Caco-2 (cell line): Measurements from ENCODE around the gene RNLS. TPM values are rescaled to one million over a fixed set of nuclear protein-coding genes. Genes with fewer than 3 reads are reported as not detected.

Source experiments
- BruUV-seq: library from RNA; stranded (reverse); fragments of 400-500 nt; replicated peaks from 2 replicates; lab custom pipeline; 2021; lab: Mats Ljungman, UMichigan
- CTCF ChIA-PET: fragments of 300-600 bp; sonication (Branson Sonifier 250); formaldehyde crosslinking; loops from one replicate; lab custom pipeline; 2022; ENCODE audit warnings: antibody characterized with exemption; lab: Charles Lee
- POLR2A ChIA-PET: fragments of 300-600 bp; sonication (Branson Sonifier 250); formaldehyde crosslinking; loops from one replicate; lab custom pipeline; 2022; ENCODE audit warnings: antibody characterized with exemption; lab: Charles Lee
- DNase-seq, 2 experiments: peaks; one replicate each; pipeline versions ENCODE4 v3.0.0 to v3.0.0-alpha.2; 2020 to 2022
- H3K27me3 ChIP-seq: replicated peaks from 2 replicates; pipeline ENCODE4 v1.6.0; 2011; ENCODE audit warnings: low read length; ENCODE audit not compliant: control insufficient read depth, insufficient read depth
- H3K36me3 ChIP-seq: 2 replicates; pipeline ENCODE4 v1.5.1; 2011; ENCODE audit warnings: low read length; ENCODE audit not compliant: control insufficient read depth, insufficient read depth
- H3K4me1 ChIP-seq: fragments of 250-450 bp; sonication (Bioruptor Pico); 2 replicates; pipeline ENCODE4 v1.5.1; 2020; ENCODE audit warnings: mild to moderate bottlenecking
- H3K4me3 ChIP-seq: 2 replicates; pipeline ENCODE4 v1.5.1; 2011; ENCODE audit warnings: low read depth, mild to moderate bottlenecking, control low read depth, low read length
- H3K9me3 ChIP-seq: fragments of 250-450 bp; sonication (Bioruptor Pico); 2 replicates; pipeline ENCODE4 v1.5.1; 2020; ENCODE audit warnings: mild to moderate bottlenecking, moderate library complexity
- H3K27ac Mint-ChIP-seq: one replicate; pipeline ENCODE4 v1.8.0; 2022; ENCODE audit warnings: mixed read lengths; ENCODE audit not compliant: unreplicated experiment
- H3K27me3 Mint-ChIP-seq: one replicate; pipeline ENCODE4 v1.8.0; 2022; ENCODE audit warnings: mixed read lengths; ENCODE audit not compliant: insufficient read depth, unreplicated experiment
- H3K36me3 Mint-ChIP-seq: one replicate; pipeline ENCODE4 v1.8.0; 2022; ENCODE audit warnings: mild to moderate bottlenecking, mixed read lengths; ENCODE audit not compliant: insufficient read depth, unreplicated experiment
- H3K4me1 Mint-ChIP-seq: one replicate; pipeline ENCODE4 v1.8.0; 2022; ENCODE audit warnings: low read depth, mixed read lengths; ENCODE audit not compliant: unreplicated experiment
- H3K4me3 Mint-ChIP-seq: one replicate; pipeline ENCODE4 v1.8.0; 2022; ENCODE audit warnings: mild to moderate bottlenecking, moderate library complexity, mixed read lengths; ENCODE audit not compliant: unreplicated experiment
- H3K9me3 Mint-ChIP-seq: one replicate; pipeline ENCODE4 v1.8.0; 2022; ENCODE audit warnings: mixed read lengths; ENCODE audit not compliant: unreplicated experiment
- CTCF ChIP-seq, 2 experiments: fragments of 200-600 bp in 1 of 2; IDR thresholded peaks; 1 replicate in 1 of 2; 2 replicates in 1 of 2; pipeline versions ENCODE4 v1.5.1 to v1.8.0; 2011 to 2022; ENCODE audit warnings: antibody characterized with exemption in 1 of 2, control low read depth in 1 of 2, inconsistent platforms in 1 of 2, low read depth in 1 of 2, low read length in 1 of 2, mild to moderate bottlenecking in 1 of 2, moderate library complexity in 1 of 2; ENCODE audit not compliant: insufficient read depth in 1 of 2, severe bottlenecking in 1 of 2, unreplicated experiment in 1 of 2
- intact Hi-C: fragments of 100-400 bp; cut with micrococcal nuclease; formaldehyde crosslinking; loops from one replicate; pipeline ENCODE4 v1.10.0; 2022; ENCODE audit not compliant: unreplicated experiment
- total RNA-seq: library from RNA; stranded (reverse); gene quantifications from 2 replicates; pipeline ENCODE4 v1.2.3, GENCODE V29; 2022

RNLS gene
- total RNA-seq, 1 experiment from 2014 or later, result 5.7 TPM

- intact Hi-C loops, result loop anchor here (5.0 kb wide), 2 partner anchors 159 to 166 kb away; no protein-coding TSS in a partner anchor
- Mint-ChIP-seq H3K27me3 (no peaks in the 10 kb centered on the region), H3K36me3 (no peaks in the 10 kb centered on the region), H3K9me3 (no peaks in the 10 kb centered on the region), H3K27ac (peak overlapping the region; percentile 44), H3K4me1 (no peaks in the 10 kb centered on the region), H3K4me3 (peak overlapping the region; percentile 64)
- TF ChIP-seq CTCF (IDR thresholded peaks at IDR 0.05; ENCODE audit: insufficient read depth in 1 of 2, low read depth in 1 of 2, low read length in 1 of 2, severe bottlenecking in 1 of 2, unreplicated experiment in 1 of 2), result no peak
- peaks cover 23% of the 10 kb centered on the region for H3K4me1 ChIP-seq
- ChIA-PET CTCF (interaction anchor here (0.5 to 1.3 kb wide), 7 partner anchors 14 to 568 kb away, joined by 3 to 5 read pairs (median 3); partner anchors contain the start of gene ATAD1), POLR2A (interaction anchor here (0.6 to 1.1 kb wide), 2 partner anchors 129 to 523 kb away, joined by 4 read pairs; partner anchors contain the start of genes KLLN and PTEN)
- 0 out of 2 replicates have a peak overlapping the region, but pooled peaks have one; percentile 2 for H3K4me3 ChIP-seq
- BruUV-seq, result no TSS peak
- no peaks in the 10 kb centered on the region for H3K36me3 ChIP-seq
- peak in 1 of 2 experiments; percentile 31 for DNase-seq
- H3K27me3 ChIP-seq, result no peaks in the 10 kb centered on the region
- H3K9me3 ChIP-seq, result peaks cover 5% of the 10 kb centered on the region; the same call in 1 of the 2 replicates
Measured at GRCh38 chr10:88386204-88386788, 196.8 kb downstream of the RNLS start.

DNA sequence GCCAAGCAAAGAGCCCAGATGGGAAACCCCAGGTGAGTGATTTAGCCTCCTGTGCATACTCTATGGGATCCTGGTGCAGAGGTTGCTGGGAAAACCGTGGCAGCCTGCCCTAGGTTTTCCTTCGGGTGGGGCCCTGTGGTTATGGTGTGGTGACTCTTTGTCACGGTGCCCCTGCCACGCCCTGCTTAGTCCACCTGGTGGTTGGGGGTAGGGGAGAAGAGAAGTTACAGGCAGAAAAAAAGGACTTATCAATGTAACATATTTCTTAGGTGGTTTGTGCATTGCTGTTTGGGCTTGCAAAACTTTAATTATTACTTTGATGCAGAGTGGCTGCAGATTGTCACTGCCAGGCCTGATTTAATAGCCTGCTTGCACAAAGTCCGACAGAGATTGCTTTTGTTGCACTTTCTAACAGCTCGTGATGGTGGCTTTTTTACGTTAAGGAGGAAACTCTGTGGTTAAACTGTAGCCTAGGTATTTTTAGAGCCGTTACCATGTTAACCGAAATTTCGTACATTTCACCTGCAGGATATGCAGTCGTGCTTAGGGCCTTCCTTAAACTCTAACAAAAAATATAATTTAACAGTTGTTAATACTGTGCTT is 197.4 kb downstream of the RNLS start:
- intact Hi-C loops, result loop anchor here (5.0 kb wide), 2 partner anchors 158 to 167 kb away; no protein-coding TSS in a partner anchor
- DNase-seq, result peak; percentile 49 to 75
- no peaks in the 10 kb centered on the region for H3K36me3 ChIP-seq
- TF ChIP-seq CTCF (IDR thresholded peaks at IDR 0.05; ENCODE audit: insufficient read depth in 1 of 2, low read depth in 1 of 2, low read length in 1 of 2, severe bottlenecking in 1 of 2, unreplicated experiment in 1 of 2), result no peak
- peak overlapping the region; percentile 44 for H3K27ac Mint-ChIP-seq
- ChIA-PET CTCF (interaction anchor here (0.7 to 0.9 kb wide), 4 partner anchors 14 to 524 kb away, joined by 3 to 4 read pairs (median 3); no protein-coding TSS in a partner anchor), POLR2A (no interaction called here)
- no peaks in the 10 kb centered on the region for H3K36me3 Mint-ChIP-seq
- H3K9me3 ChIP-seq, result peaks cover 5% of the 10 kb centered on the region; the same call in 1 of the 2 replicates
- H3K4me1 ChIP-seq, result peaks cover 23% of the 10 kb centered on the region
- no peaks in the 10 kb centered on the region for H3K4me1 Mint-ChIP-seq
- no peaks in the 10 kb centered on the region for H3K9me3 Mint-ChIP-seq
- no peaks in the 10 kb centered on the region for H3K27me3 ChIP-seq
- no TSS peak for BruUV-seq
- peak overlapping the region; percentile 64 for H3K4me3 Mint-ChIP-seq
- H3K4me3 ChIP-seq, result no peak overlapping the region
- H3K27me3 Mint-ChIP-seq, result no peaks in the 10 kb centered on the region

DNA sequence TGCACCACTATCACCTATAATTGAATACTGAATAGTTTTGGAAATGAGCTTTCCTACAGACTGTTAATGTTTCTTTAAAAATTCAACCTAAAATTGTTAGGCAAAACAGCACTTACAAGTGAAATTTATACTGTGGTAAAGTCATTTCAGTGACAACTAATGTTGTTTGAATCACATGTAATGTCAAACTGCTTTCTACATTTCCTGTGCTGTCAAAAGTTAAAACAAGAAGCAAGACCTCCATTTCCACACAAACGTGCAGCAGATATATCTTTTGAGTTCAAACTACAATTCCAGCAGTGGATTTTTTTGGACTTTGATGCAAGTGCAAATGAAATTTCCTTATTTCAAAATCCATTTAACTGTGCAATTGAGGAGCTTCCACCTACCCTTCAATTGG is 199.8 kb downstream of the RNLS start:
- Mint-ChIP-seq H3K27ac (no peak overlapping the region), H3K27me3 (no peaks in the 10 kb centered on the region), H3K36me3 (no peaks in the 10 kb centered on the region), H3K4me3 (no peak overlapping the region), H3K9me3 (no peaks in the 10 kb centered on the region), H3K4me1 (no peaks in the 10 kb centered on the region)
- no peak for TF ChIP-seq CTCF (IDR thresholded peaks at IDR 0.05; ENCODE audit: insufficient read depth in 1 of 2, low read depth in 1 of 2, low read length in 1 of 2, severe bottlenecking in 1 of 2, unreplicated experiment in 1 of 2)
- intact Hi-C loops, result no loop called here
- CTCF ChIA-PET, result no interaction called here
- DNase-seq, result no peak
- Histone ChIP-seq H3K27me3 (no peaks in the 10 kb centered on the region), H3K36me3 (no peaks in the 10 kb centered on the region), H3K4me3 (no peak overlapping the region), H3K4me1 (peaks cover 23% of the 10 kb centered on the region), H3K9me3 (peaks cover 5% of the 10 kb centered on the region; the same call in 1 of the 2 replicates)
- POLR2A ChIA-PET, result no interaction called here
- BruUV-seq, result no TSS peak
